Ishikawa (cell line): ENCODE data around the gene RRN3.

Experiments
- CEBPB ChIP-seq: IDR thresholded peaks from 2 replicates; pipeline ENCODE4 v1.6.1; 2012
- CREB1 ChIP-seq: IDR thresholded peaks from 2 replicates; pipeline ENCODE4 v1.6.1; 2012; ENCODE audit warnings: low read depth
- EGR1 ChIP-seq: IDR thresholded peaks from 2 replicates; pipeline ENCODE4 v1.6.1; 2012
- EP300 ChIP-seq: IDR thresholded peaks from 2 replicates; pipeline ENCODE4 v1.6.1; 2012; ENCODE audit warnings: borderline replicate concordance
- FOXM1 ChIP-seq: IDR thresholded peaks from 2 replicates; pipeline ENCODE4 v1.6.1; 2012; ENCODE audit warnings: low read depth, borderline replicate concordance
- NFIC ChIP-seq: IDR thresholded peaks from 2 replicates; pipeline ENCODE4 v1.6.1; 2012
- RAD21 ChIP-seq: IDR thresholded peaks from 2 replicates; pipeline ENCODE4 v1.6.1; 2012; ENCODE audit warnings: low read depth
- TAF1 ChIP-seq: IDR thresholded peaks from 2 replicates; pipeline ENCODE4 v1.6.1; 2012; ENCODE audit warnings: low read depth, mild to moderate bottlenecking
- TCF12 ChIP-seq: IDR thresholded peaks from 2 replicates; pipeline ENCODE4 v1.6.1; 2012; ENCODE audit warnings: low read depth
- TEAD4 ChIP-seq: IDR thresholded peaks from 2 replicates; pipeline ENCODE4 v1.6.1; 2012
- YY1 ChIP-seq: IDR thresholded peaks from 2 replicates; pipeline ENCODE4 v1.6.1; 2012; ENCODE audit warnings: low read depth
- ZBTB7A ChIP-seq: IDR thresholded peaks from 2 replicates; pipeline ENCODE4 v1.6.1; 2012; ENCODE audit warnings: low read depth
- TF ChIP-seq, protein P1 (sequence below): IDR thresholded peaks from 2 replicates; pipeline ENCODE4 v1.6.1; 2012
- TF ChIP-seq, protein P2 (sequence below): IDR thresholded peaks from 2 replicates; pipeline ENCODE4 v1.6.1; 2012
- TF ChIP-seq, protein P3 (sequence below): IDR thresholded peaks from 2 replicates; pipeline ENCODE4 v1.6.1; 2012; ENCODE audit warnings: low read depth, mild to moderate bottlenecking

The RRN3 gene

DNA sequence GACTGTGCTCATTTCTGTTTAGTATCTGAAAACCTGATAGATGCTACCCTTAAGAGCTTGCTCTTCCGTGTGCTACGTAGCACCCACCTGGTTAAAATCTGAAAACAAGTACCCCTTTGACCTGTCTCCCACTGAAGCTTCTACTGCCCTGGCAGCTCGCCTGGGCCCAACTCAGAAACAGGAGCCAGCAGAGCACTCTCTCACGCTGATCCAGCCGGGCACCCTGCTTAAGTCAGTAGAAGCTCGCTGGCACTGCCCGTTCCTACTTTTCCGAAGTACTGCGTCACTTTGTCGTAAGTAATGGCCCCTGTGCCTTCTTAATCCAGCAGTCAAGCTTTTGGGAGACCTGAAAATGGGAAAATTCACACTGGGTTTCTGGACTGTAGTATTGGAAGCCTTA is 57.1 kb downstream of the RRN3 start:
- no peak for TF ChIP-seq CEBPB
- no peak for TF ChIP-seq TCF12
- TF ChIP-seq EGR1: no peak
- TF ChIP-seq, protein P1, sequence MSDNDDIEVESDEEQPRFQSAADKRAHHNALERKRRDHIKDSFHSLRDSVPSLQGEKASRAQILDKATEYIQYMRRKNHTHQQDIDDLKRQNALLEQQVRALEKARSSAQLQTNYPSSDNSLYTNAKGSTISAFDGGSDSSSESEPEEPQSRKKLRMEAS: no peak
- TF ChIP-seq, protein P2, sequence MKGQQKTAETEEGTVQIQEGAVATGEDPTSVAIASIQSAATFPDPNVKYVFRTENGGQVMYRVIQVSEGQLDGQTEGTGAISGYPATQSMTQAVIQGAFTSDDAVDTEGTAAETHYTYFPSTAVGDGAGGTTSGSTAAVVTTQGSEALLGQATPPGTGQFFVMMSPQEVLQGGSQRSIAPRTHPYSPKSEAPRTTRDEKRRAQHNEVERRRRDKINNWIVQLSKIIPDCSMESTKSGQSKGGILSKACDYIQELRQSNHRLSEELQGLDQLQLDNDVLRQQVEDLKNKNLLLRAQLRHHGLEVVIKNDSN: no peak
- TF ChIP-seq EP300: no peak
- no peak for TF ChIP-seq RAD21
- no peak for TF ChIP-seq YY1

DNA sequence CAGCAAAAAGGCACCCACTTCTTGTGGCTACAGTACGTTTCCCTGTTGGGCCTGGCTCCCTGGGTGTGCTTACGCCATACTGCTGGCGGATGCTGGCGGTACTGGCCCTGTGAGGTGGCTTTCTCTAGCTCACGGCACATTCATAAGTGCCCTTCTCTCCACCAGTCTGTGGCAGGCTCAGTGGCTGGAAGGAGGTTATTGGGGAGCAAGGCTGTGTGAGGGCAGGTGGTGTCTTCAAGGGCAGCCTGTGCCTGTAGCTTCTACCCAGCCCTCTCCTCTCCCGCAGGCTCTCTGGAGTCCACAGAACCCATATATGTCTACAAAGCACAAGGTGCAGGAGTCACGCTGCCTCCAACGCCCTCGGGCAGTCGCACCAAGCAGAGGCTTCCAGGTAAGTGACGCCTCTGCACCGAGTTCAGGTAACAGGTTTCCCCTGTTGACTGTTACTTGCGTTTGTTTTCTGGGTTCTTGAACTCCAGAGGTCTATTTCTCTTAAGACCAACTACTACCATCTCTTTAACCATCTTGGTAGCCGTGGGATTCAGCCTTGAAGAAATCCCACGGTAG is 58.8 kb downstream of the RRN3 start:
- no peak for TF ChIP-seq CEBPB
- TF ChIP-seq NFIC: no peak
- TF ChIP-seq ZBTB7A: no peak
- TF ChIP-seq TEAD4: no peak
- TF ChIP-seq, protein P2: no peak
- TF ChIP-seq RAD21: no peak
- no peak for TF ChIP-seq EP300
- no peak for TF ChIP-seq TCF12
- TF ChIP-seq, protein P1: no peak
- TF ChIP-seq, protein P3, sequence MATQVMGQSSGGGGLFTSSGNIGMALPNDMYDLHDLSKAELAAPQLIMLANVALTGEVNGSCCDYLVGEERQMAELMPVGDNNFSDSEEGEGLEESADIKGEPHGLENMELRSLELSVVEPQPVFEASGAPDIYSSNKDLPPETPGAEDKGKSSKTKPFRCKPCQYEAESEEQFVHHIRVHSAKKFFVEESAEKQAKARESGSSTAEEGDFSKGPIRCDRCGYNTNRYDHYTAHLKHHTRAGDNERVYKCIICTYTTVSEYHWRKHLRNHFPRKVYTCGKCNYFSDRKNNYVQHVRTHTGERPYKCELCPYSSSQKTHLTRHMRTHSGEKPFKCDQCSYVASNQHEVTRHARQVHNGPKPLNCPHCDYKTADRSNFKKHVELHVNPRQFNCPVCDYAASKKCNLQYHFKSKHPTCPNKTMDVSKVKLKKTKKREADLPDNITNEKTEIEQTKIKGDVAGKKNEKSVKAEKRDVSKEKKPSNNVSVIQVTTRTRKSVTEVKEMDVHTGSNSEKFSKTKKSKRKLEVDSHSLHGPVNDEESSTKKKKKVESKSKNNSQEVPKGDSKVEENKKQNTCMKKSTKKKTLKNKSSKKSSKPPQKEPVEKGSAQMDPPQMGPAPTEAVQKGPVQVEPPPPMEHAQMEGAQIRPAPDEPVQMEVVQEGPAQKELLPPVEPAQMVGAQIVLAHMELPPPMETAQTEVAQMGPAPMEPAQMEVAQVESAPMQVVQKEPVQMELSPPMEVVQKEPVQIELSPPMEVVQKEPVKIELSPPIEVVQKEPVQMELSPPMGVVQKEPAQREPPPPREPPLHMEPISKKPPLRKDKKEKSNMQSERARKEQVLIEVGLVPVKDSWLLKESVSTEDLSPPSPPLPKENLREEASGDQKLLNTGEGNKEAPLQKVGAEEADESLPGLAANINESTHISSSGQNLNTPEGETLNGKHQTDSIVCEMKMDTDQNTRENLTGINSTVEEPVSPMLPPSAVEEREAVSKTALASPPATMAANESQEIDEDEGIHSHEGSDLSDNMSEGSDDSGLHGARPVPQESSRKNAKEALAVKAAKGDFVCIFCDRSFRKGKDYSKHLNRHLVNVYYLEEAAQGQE: no peak
- no peak for TF ChIP-seq EGR1

DNA sequence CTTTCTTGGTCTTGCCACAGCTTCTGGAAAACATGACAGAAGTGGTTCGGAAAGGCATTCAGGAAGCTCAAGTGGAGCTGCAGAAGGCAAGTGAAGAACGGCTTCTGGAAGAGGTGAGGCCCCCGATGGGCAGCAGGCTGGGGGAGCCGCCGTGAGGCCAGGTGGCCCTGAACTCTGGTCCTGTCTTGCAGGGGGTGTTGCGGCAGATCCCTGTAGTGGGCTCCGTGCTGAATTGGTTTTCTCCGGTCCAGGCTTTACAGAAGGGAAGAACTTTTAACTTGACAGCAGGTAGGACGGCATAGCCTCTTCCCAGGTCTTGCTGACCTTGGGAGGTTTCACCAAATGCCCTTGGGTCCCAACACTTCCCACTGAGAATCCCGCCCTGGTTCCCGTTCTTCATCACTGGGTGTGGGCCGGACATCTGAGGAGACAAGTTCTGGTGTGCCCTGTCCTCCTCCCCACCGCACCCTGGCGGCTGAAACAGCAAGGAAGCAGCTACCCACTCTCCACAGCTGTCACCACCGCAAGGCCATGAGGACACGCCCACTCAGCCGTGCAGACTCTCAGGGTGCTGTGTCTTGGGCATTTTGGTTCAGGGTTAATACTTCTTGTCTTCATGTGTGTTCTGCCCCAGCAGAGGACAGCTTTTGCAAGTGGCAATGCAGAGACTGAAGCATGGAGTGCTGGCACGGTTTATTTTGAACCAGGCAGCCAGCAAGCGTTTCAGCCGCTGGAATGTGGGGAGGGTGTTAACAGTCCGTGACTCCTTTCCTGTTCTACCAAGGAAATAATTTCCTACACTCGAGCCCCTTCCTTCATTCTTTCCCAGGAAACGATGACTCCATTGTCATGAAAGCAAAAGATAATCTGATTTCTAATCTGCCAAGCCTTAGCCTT is 59.6 kb downstream of the RRN3 start:
- TF ChIP-seq TEAD4: no peak
- no peak for TF ChIP-seq CEBPB
- no peak for TF ChIP-seq RAD21
- no peak for TF ChIP-seq FOXM1
- TF ChIP-seq ZBTB7A: no peak
- TF ChIP-seq, protein P3: no peak
- TF ChIP-seq, protein P2: no peak
- TF ChIP-seq NFIC: no peak
- no peak for TF ChIP-seq CREB1
- no peak for TF ChIP-seq TCF12
- TF ChIP-seq TAF1: no peak
- TF ChIP-seq YY1: no peak
- TF ChIP-seq, protein P1: no peak
- no peak for TF ChIP-seq EP300
- no peak for TF ChIP-seq EGR1

DNA sequence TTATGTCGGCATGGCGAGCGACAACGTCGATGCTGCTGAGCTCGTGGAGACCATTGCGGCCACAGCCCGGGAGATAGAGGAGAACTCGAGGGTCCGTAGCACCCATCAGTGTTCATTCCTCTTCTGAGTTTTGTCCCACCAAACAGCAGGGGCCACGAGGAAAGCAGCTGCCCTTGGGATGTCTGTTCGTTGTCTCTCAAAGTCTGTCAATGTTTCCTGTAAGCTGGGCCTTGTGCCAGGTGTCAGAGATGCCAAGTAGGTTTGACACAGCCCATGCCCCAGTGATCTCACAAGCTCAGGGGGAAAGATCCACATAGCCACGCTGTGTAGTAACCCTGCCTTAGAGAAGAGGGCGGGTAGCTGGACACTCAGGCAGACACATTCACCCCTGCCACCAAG is 60.8 kb downstream of the RRN3 start:
- TF ChIP-seq ZBTB7A: no peak
- TF ChIP-seq EGR1: no peak
- TF ChIP-seq CEBPB: no peak
- no peak for TF ChIP-seq YY1
- TF ChIP-seq CREB1: no peak
- TF ChIP-seq, protein P3: no peak
- no peak for TF ChIP-seq NFIC
- no peak for TF ChIP-seq TCF12
- TF ChIP-seq EP300: no peak
- TF ChIP-seq, protein P1: no peak
